ENCODE data around the gene NTPCR. TPM values are rescaled to one million over a fixed set of nuclear protein-coding genes. Genes with fewer than 3 reads are reported as not detected.

NTPCR gene
- total and polyA plus RNA-seq, 8 donors: 35.1 to 68.3 (median 56.8) TPM

GRCh38 chr1:232987774-232988140 lies 37.3 kb downstream of the NTPCR start:
- Histone ChIP-seq H3K27ac (no peak overlapping the region), H3K4me3 (no peak overlapping the region), H3K4me1 (no peaks in the 10 kb centered on the region), H3K36me3 (peaks cover 0 to 3% of the 10 kb centered on the region in 2 donors), H3K27me3 (no peaks in the 10 kb centered on the region), H3K9me3 (no peaks in the 10 kb centered on the region)
- DNase-seq (no peak), ATAC-seq (no peak)
- intact Hi-C loops (cut with DNase I): no loop called here
- TF ChIP-seq CTCF (IDR thresholded peaks at IDR 0.05): no peak

DNA sequence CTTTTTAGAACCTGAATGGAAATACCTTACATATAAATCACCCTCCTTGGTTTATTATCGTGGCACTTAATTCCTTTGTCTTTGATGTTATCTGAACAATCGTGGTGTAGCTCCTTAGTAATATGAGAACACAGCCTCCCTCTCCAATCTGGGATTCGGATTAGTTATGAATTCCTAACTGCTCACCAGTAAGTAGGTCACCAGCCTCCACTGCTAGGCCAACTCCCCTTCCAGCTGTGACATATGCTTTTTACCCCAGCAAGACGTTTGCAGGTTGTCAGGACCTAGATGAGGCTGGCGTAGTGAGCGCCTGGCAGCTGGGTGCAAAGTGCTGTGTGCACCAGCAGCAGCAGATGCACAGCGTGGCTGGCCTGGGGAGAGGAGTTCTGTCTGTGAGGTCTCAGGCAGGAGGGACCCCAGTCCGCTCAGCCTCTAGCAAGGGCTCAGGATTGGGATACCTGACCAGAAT lies 38.2 kb downstream of the NTPCR start:
- Histone ChIP-seq H3K27me3 (no peaks in the 10 kb centered on the region), H3K27ac (no peak overlapping the region), H3K36me3 (peaks cover 0 to 3% of the 10 kb centered on the region in 2 donors), H3K9me3 (peaks cover 0 to 5% of the 10 kb centered on the region in 2 donors), H3K4me1 (no peaks in the 10 kb centered on the region), H3K4me3 (no peak overlapping the region)
- DNase-seq: peak in 1 of 4 donors; percentile 23
- TF ChIP-seq CTCF (IDR thresholded peaks at IDR 0.05): no peak
- intact Hi-C loops (cut with DNase I): no loop called here
- no peak for ATAC-seq

- ATAC-seq (no peak), DNase-seq (no peak)
- Histone ChIP-seq H3K4me3 (no peak overlapping the region), H3K9me3 (peaks cover 0 to 11% of the 10 kb centered on the region in 2 donors), H3K27me3 (no peaks in the 10 kb centered on the region), H3K36me3 (peaks cover 0 to 3% of the 10 kb centered on the region in 2 donors), H3K27ac (no peak overlapping the region), H3K4me1 (no peaks in the 10 kb centered on the region)
- intact Hi-C loops (cut with DNase I): no loop called here
- TF ChIP-seq CTCF (IDR thresholded peaks at IDR 0.05): no peak
Measured at GRCh38 chr1:232990176-232991128, 40.0 kb downstream of the NTPCR start.

DNA sequence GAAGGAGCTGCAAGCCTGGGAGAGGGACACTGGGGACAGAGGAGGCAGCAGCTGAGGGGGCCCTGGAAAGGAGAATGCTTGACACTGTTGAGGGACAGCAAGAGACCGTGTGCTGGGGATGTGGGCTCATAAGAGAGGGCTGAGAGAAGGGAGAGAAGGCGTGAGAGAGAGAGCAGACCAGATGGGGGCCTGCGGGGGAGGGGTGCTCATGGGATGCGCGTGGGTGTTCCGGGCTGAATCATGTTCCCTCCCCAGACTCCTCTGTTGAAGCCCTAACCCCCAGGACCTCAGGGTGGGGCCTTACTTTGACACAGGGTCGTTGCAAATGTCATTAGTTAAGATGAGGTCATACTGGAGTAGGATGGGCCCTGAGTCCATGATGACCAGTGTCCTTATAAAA lies 40.8 kb downstream of the NTPCR start:
- no peaks in the 10 kb centered on the region for H3K4me1 ChIP-seq
- H3K27ac ChIP-seq: no peak overlapping the region
- ATAC-seq: no peak
- no peak overlapping the region for H3K4me3 ChIP-seq
- H3K9me3 ChIP-seq: peaks cover 0 to 11% of the 10 kb centered on the region in 2 donors
- no peak for DNase-seq
- no peak for TF ChIP-seq CTCF (IDR thresholded peaks at IDR 0.05)
- no peaks in the 10 kb centered on the region for H3K36me3 ChIP-seq
- intact Hi-C loops (cut with DNase I): no loop called here
- no peaks in the 10 kb centered on the region for H3K27me3 ChIP-seq

DNA sequence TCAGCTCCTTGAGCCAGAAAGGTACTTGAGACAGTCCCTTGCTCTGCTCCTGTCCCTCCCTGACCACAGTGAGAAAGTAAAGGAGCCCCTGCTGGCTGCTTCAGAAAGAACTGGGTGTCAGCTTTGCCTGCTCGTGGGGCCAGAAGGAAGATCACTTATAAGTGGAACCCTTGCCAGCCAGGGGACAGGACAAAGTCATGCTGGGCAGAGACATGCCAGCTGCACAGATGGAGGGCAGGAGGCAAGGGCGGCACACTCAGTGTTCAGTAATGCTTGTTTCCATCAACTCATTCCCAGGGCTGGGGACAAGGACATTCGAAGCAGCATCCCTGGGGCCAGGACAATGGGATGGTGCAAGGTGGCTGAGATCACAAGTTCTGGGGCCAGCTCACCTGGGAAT lies 41.8 kb downstream of the NTPCR start:
- H3K36me3 ChIP-seq: no peaks in the 10 kb centered on the region
- H3K27me3 ChIP-seq: no peaks in the 10 kb centered on the region
- H3K4me3 ChIP-seq: no peak overlapping the region
- no peaks in the 10 kb centered on the region for H3K4me1 ChIP-seq
- intact Hi-C loops (cut with DNase I): no loop called here
- H3K9me3 ChIP-seq: peaks cover 0 to 11% of the 10 kb centered on the region in 2 donors
- DNase-seq (no peak), ATAC-seq (no peak)
- H3K27ac ChIP-seq: no peak overlapping the region
- TF ChIP-seq CTCF (IDR thresholded peaks at IDR 0.05): no peak

Measured in left lung (tissue), 10 donors.